ENCODE data around the gene GRIN1.
"Not testable (repeated sequence)": the region's sequence is repeated elsewhere in the genome, so short reads cannot be mapped to it uniquely, and the experiment has no call there.

GRIN1 gene

DNA sequence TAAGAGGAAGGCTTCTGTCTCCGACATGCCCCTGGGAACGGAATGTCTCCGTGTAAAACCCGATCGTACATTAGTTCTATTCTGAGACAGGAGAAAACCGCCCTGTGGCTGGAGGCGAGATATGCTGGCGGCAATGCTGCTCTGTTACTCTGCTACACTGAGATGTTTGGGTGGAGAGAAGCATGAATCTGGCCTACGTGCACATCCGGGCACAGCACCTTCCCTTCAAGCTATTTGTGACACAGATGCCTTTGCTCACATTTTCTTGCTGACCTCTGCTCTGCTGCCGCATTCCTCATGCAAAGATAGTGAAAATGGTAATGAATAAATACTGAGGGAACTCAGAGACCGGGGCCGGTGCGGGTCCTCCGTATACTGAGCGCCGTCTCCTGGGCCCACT, 22.2 kb upstream of the GRIN1 start:
- H3K18ac ChIP-seq (ENCODE audit: low read length) = no peak overlapping the region
- no peak for DNase-seq (ENCODE audit: low spot score)
- no peak overlapping the region for H3K9ac ChIP-seq (ENCODE audit: low read depth, low read length, poor library complexity)
- peaks cover 0 to 14% of the 10 kb centered on the region in 2 donors for H3K4me1 ChIP-seq (ENCODE audit: control insufficient read depth in 2 of 2, insufficient read depth in 1 of 2, low read depth in 1 of 2, low read length in 2 of 2)
- H2BK120ac ChIP-seq (ENCODE audit: low read depth, low read length) = no peak overlapping the region
- no peak overlapping the region for H2BK5ac ChIP-seq (ENCODE audit: low read length)
- no peak overlapping the region for H2AK5ac ChIP-seq (ENCODE audit: low read depth, low read length)
- no peak overlapping the region for H3K23ac ChIP-seq (ENCODE audit: low read depth, low read length, poor library complexity)
- no peaks in the 10 kb centered on the region for H3K36me3 ChIP-seq (replicated peaks in 1 of 2; ENCODE audit: control insufficient read depth in 2 of 2, insufficient read depth in 2 of 2, low read length in 2 of 2)
- H2BK12ac ChIP-seq (ENCODE audit: low read length) = no peak overlapping the region
- no peak overlapping the region for H3K4me3 ChIP-seq (ENCODE audit: low read length in 2 of 2)
- H2AFZ ChIP-seq (ENCODE audit: low read length) = peak overlapping the region; percentile 43
- no peak overlapping the region for H3K27ac ChIP-seq (replicated peaks; ENCODE audit: low read length)
- H3K14ac ChIP-seq (ENCODE audit: low read length) = no peak overlapping the region
- no peaks in the 10 kb centered on the region for H3K79me1 ChIP-seq (ENCODE audit: low read depth, low read length)
- peaks cover 0 to 34% (median 5%) of the 10 kb centered on the region in 3 experiments for H3K27me3 ChIP-seq (ENCODE audit: control insufficient read depth in 3 of 3, insufficient read depth in 3 of 3, low read depth in 1 of 3, low read length in 3 of 3)
- H4K8ac ChIP-seq (ENCODE audit: low read depth, low read length) = no peak overlapping the region
- H3K4me2 ChIP-seq (ENCODE audit: insufficient read depth, low read length, poor library complexity, severe bottlenecking) = no peak overlapping the region
- no peak overlapping the region for H4K91ac ChIP-seq (ENCODE audit: low read depth, low read length, poor library complexity)
- no peak overlapping the region for H3K4ac ChIP-seq (ENCODE audit: low read length)
- H2BK15ac ChIP-seq (ENCODE audit: low read length) = no peak overlapping the region
- WGBS, 2 donors (ENCODE audit: extremely low coverage in 2 of 2, insufficient read length in 2 of 2, insufficient replicate concordance in 1 of 2) = no CpG with 5 or more reads among the region's 17 CpGs
- no peaks in the 10 kb centered on the region for H3K9me3 ChIP-seq (replicated peaks in 1 of 2; ENCODE audit: control insufficient read depth in 2 of 2, insufficient read depth in 1 of 2, low read depth in 1 of 2, low read length in 2 of 2)

DNA sequence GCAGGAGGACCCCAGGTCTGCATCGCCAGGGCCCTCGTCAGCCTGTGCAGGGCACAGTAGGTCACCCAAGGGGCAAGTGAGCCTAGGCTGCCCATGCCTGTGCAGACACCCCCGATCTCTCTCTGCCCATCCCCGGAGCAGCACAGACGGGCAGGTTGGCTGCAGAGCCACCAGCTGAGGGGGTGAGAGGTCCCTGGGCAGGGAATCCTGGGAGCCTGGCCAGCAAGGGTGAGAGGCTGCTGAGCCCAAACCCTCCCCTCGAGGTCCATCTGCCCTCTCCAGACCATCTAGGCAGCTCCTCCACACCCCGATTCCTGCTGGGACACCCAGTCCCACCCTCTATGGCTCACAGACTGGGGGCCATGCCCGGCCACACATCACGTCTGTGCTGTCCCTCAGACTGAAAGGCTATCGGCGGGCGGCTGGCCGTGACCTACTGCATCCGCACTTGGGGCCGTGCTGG, 21.7 kb upstream of the GRIN1 start:
- H4K8ac ChIP-seq (ENCODE audit: low read depth, low read length) = no peak overlapping the region
- no peak overlapping the region for H2BK120ac ChIP-seq (ENCODE audit: low read depth, low read length)
- H3K4me2 ChIP-seq (ENCODE audit: insufficient read depth, low read length, poor library complexity, severe bottlenecking) = no peak overlapping the region
- peak overlapping the region; percentile 36 for H3K9ac ChIP-seq (ENCODE audit: low read depth, low read length, poor library complexity)
- H3K79me1 ChIP-seq (ENCODE audit: low read depth, low read length) = no peaks in the 10 kb centered on the region
- H2BK5ac ChIP-seq (ENCODE audit: low read length) = no peak overlapping the region
- no peak for DNase-seq (ENCODE audit: low spot score)
- no peak overlapping the region for H2AFZ ChIP-seq (ENCODE audit: low read length)
- no peak overlapping the region for H3K23ac ChIP-seq (ENCODE audit: low read depth, low read length, poor library complexity)
- no peak overlapping the region for H3K4ac ChIP-seq (ENCODE audit: low read length)
- no peak overlapping the region for H2BK12ac ChIP-seq (ENCODE audit: low read length)
- H3K9me3 ChIP-seq (replicated peaks in 1 of 2; ENCODE audit: control insufficient read depth in 2 of 2, insufficient read depth in 1 of 2, low read depth in 1 of 2, low read length in 2 of 2) = no peaks in the 10 kb centered on the region
- H2BK15ac ChIP-seq (ENCODE audit: low read length) = no peak overlapping the region
- no CpG with 5 or more reads among the region's 15 CpGs for WGBS, 2 donors (ENCODE audit: extremely low coverage in 2 of 2, insufficient read length in 2 of 2, insufficient replicate concordance in 1 of 2)
- peaks cover 0 to 14% of the 10 kb centered on the region in 2 donors for H3K4me1 ChIP-seq (ENCODE audit: control insufficient read depth in 2 of 2, insufficient read depth in 1 of 2, low read depth in 1 of 2, low read length in 2 of 2)
- peaks cover 0 to 34% (median 5%) of the 10 kb centered on the region in 3 experiments for H3K27me3 ChIP-seq (ENCODE audit: control insufficient read depth in 3 of 3, insufficient read depth in 3 of 3, low read depth in 1 of 3, low read length in 3 of 3)
- H4K91ac ChIP-seq (ENCODE audit: low read depth, low read length, poor library complexity) = no peak overlapping the region
- H3K14ac ChIP-seq (ENCODE audit: low read length) = no peak overlapping the region
- H3K4me3 ChIP-seq (ENCODE audit: low read length in 2 of 2) = peak overlapping the region in 1 of 2 donors; percentile 14
- H3K18ac ChIP-seq (ENCODE audit: low read length) = no peak overlapping the region
- H2AK5ac ChIP-seq (ENCODE audit: low read depth, low read length) = no peak overlapping the region
- no peak overlapping the region for H3K27ac ChIP-seq (replicated peaks; ENCODE audit: low read length)
- no peaks in the 10 kb centered on the region for H3K36me3 ChIP-seq (replicated peaks in 1 of 2; ENCODE audit: control insufficient read depth in 2 of 2, insufficient read depth in 2 of 2, low read length in 2 of 2)

DNA sequence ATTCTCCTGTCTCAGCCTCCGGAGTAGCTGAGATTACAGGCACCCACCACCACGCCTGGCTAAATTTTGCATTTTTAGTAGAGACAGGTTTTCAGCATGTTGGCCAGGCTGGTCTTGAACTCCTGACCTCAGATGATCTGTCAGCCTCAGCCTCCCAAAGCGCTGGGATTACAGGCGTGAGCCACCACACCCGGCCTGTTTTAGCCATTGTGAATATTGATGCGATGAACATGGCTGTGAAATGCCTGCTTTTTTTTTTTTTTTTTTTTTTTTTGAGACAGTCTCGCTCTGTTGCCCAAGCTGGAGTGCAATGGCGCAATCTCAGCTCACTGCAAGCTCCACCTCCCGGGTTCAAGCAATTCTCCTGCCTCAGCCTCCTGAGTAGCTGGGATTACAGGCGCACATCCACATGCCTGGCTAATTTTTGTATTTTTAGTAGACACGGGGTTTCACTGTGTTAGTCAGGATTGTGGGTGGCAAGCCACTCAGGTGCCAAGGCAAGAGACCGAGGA, 20.8 kb upstream of the GRIN1 start:
- no CpG with 5 or more reads among the region's 12 CpGs for WGBS, 2 donors (ENCODE audit: extremely low coverage in 2 of 2, insufficient read length in 2 of 2, insufficient replicate concordance in 1 of 2)

DNA sequence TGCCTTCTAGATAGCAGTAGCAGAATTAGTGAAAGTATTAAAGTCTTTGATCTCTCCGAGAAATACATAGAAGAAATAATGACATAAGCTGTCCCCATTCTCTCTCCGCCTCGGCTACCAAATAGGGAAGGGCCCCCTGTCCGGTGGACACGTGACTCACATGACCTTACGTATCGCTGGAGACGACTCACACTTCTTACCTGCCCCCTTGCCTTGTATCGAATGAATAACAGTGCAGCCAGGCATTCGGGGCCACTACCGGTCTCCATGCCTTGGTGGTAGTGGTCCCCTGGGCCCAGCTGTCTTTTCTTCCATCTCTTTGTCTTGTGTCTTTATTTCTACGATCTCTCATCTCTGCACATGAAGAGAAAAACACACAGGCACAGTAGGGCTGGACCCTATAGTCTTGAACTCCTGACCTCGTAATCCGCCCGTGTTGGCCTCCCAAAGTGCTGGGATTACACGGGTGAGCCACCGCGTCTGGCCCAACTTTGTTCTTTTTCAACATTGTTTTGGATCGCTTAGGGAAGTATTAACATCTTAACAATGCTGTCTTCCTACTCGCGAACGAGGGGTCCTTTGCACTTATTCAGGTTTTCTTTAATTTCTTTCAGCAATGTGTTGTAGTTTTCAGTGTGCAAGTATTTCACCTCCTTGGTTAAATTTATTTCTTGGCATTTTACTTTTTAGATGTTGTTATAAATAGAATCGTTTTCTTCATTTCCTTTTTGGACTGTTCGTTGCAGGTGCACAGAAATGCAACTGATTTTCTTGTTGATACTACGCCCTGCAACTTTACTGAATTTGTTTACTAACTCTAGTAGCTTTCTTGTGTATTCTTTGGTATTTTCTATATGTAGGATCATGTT, 16.8 kb upstream of the GRIN1 start:
- H3K79me1 ChIP-seq (ENCODE audit: low read depth, low read length); H3K27ac ChIP-seq (replicated peaks; ENCODE audit: low read length); H3K23ac ChIP-seq (ENCODE audit: low read depth, low read length, poor library complexity); H3K9ac ChIP-seq (ENCODE audit: low read depth, low read length, poor library complexity); H2BK120ac ChIP-seq (ENCODE audit: low read depth, low read length); H2AK5ac ChIP-seq (ENCODE audit: low read depth, low read length); H2BK12ac ChIP-seq (ENCODE audit: low read length); H3K4me1 ChIP-seq (ENCODE audit: control insufficient read depth in 2 of 2, insufficient read depth in 1 of 2, low read depth in 1 of 2, low read length in 2 of 2); H3K27me3 ChIP-seq (ENCODE audit: control insufficient read depth in 3 of 3, insufficient read depth in 3 of 3, low read depth in 1 of 3, low read length in 3 of 3); DNase-seq (ENCODE audit: low spot score); H2BK15ac ChIP-seq (ENCODE audit: low read length); H2AFZ ChIP-seq (ENCODE audit: low read length); H3K4ac ChIP-seq (ENCODE audit: low read length); H4K8ac ChIP-seq (ENCODE audit: low read depth, low read length); H3K14ac ChIP-seq (ENCODE audit: low read length); H3K36me3 ChIP-seq (replicated peaks in 1 of 2; ENCODE audit: control insufficient read depth in 2 of 2, insufficient read depth in 2 of 2, low read length in 2 of 2); H2BK5ac ChIP-seq (ENCODE audit: low read length); H3K4me3 ChIP-seq (ENCODE audit: low read length in 2 of 2); H3K9me3 ChIP-seq (replicated peaks in 1 of 2; ENCODE audit: control insufficient read depth in 2 of 2, insufficient read depth in 1 of 2, low read depth in 1 of 2, low read length in 2 of 2); H3K18ac ChIP-seq (ENCODE audit: low read length); H4K91ac ChIP-seq (ENCODE audit: low read depth, low read length, poor library complexity); H3K4me2 ChIP-seq (ENCODE audit: insufficient read depth, low read length, poor library complexity, severe bottlenecking): not testable (repeated sequence)
- no CpG with 5 or more reads among the region's 25 CpGs for WGBS, 2 donors (ENCODE audit: extremely low coverage in 2 of 2, insufficient read length in 2 of 2, insufficient replicate concordance in 1 of 2)

More for the DNA sequence above, 20.8 kb upstream of the GRIN1 start:
- not testable (repeated sequence) for H3K14ac ChIP-seq (ENCODE audit: low read length); DNase-seq (ENCODE audit: low spot score); H3K36me3 ChIP-seq (replicated peaks in 1 of 2; ENCODE audit: control insufficient read depth in 2 of 2, insufficient read depth in 2 of 2, low read length in 2 of 2); H3K79me1 ChIP-seq (ENCODE audit: low read depth, low read length); H3K9me3 ChIP-seq (replicated peaks in 1 of 2; ENCODE audit: control insufficient read depth in 2 of 2, insufficient read depth in 1 of 2, low read depth in 1 of 2, low read length in 2 of 2); H4K8ac ChIP-seq (ENCODE audit: low read depth, low read length); H4K91ac ChIP-seq (ENCODE audit: low read depth, low read length, poor library complexity); H3K18ac ChIP-seq (ENCODE audit: low read length); H3K23ac ChIP-seq (ENCODE audit: low read depth, low read length, poor library complexity); H3K4me3 ChIP-seq (ENCODE audit: low read length in 2 of 2); H2BK15ac ChIP-seq (ENCODE audit: low read length); H3K4me2 ChIP-seq (ENCODE audit: insufficient read depth, low read length, poor library complexity, severe bottlenecking); H2BK120ac ChIP-seq (ENCODE audit: low read depth, low read length); H2BK5ac ChIP-seq (ENCODE audit: low read length); H3K4ac ChIP-seq (ENCODE audit: low read length); H3K27ac ChIP-seq (replicated peaks; ENCODE audit: low read length); H3K9ac ChIP-seq (ENCODE audit: low read depth, low read length, poor library complexity); H2AK5ac ChIP-seq (ENCODE audit: low read depth, low read length); H2BK12ac ChIP-seq (ENCODE audit: low read length); H2AFZ ChIP-seq (ENCODE audit: low read length)
- peaks cover 0 to 28% (median 5%) of the 10 kb centered on the region in 3 experiments for H3K27me3 ChIP-seq (ENCODE audit: control insufficient read depth in 3 of 3, insufficient read depth in 3 of 3, low read depth in 1 of 3, low read length in 3 of 3)
- H3K4me1 ChIP-seq (ENCODE audit: control insufficient read depth in 2 of 2, insufficient read depth in 1 of 2, low read depth in 1 of 2, low read length in 2 of 2) = peaks cover 0 to 14% of the 10 kb centered on the region in 2 donors

Data from neuronal stem cell (in vitro differentiated cells).